BE2C (cell line): ENCODE measurements around the gene ADAMTSL2.

ENCODE experiments used
- DNase-seq: peaks from one replicate; pipeline ENCODE4 v3.0.0-alpha.2; 2020
- H3K27me3 ChIP-seq: fragments of 250-450 bp; sonication (Bioruptor Pico); 2 replicates; pipeline ENCODE4 v1.5.1; 2020; ENCODE audit warnings: mild to moderate bottlenecking
- H3K36me3 ChIP-seq: fragments of 250-450 bp; sonication (Bioruptor Pico); 2 replicates; pipeline ENCODE4 v1.5.1; 2020; ENCODE audit warnings: mild to moderate bottlenecking
- H3K4me1 ChIP-seq: fragments of 250-450 bp; sonication (Bioruptor Pico); 2 replicates; pipeline ENCODE4 v1.5.1; 2020
- H3K4me3 ChIP-seq: 2 replicates; pipeline ENCODE4 v1.5.1; 2011; ENCODE audit warnings: low read depth, low read length
- H3K9me3 ChIP-seq: fragments of 250-450 bp; sonication (Bioruptor Pico); 2 replicates; pipeline ENCODE4 v1.5.1; 2020
- TF ChIP-seq, protein P1 (sequence below): IDR thresholded peaks from 2 replicates; pipeline ENCODE4 v1.5.1; 2012; ENCODE audit warnings: mild to moderate bottlenecking, low read depth, low read length

The ADAMTSL2 gene

DNA sequence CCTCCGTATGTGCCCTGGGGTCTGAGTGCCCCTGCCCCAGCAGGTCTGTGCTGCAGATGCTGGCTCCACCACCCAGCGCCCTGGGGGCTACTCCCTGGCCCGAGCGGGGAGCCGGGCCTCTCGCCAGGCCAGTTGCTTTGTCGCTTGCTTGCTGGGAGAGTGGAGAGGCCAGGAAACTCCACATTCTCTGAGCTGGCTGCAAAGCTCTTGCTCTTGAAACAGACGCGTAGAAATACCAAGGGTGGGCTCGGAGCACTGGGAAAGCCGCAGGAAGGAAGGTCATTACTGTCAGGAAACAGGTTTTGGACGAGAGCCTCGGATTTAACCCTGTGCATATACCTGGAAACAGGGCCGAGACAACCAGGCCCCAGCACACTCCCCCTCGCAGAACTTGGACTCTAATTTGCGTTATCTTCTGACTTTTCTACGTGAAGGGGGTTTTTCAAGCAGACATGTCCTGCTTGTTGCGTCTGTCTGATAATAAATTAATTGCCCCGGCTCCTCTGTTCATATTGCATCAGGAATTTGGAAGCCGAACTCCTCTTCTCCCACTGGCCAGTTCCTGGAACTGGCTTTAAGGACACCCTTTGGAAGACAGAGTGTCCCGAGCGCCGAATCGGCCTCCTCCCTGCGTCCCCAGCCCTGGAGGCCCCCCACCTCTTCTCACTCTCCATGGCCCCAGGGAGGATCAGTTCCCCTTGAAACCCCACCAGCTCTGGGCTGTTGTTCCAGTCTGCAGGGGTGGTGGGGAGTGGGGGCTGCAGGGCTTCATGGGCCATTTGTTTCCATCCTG lies 11.2 kb downstream of the ADAMTSL2 start:
- TF ChIP-seq, protein P1, sequence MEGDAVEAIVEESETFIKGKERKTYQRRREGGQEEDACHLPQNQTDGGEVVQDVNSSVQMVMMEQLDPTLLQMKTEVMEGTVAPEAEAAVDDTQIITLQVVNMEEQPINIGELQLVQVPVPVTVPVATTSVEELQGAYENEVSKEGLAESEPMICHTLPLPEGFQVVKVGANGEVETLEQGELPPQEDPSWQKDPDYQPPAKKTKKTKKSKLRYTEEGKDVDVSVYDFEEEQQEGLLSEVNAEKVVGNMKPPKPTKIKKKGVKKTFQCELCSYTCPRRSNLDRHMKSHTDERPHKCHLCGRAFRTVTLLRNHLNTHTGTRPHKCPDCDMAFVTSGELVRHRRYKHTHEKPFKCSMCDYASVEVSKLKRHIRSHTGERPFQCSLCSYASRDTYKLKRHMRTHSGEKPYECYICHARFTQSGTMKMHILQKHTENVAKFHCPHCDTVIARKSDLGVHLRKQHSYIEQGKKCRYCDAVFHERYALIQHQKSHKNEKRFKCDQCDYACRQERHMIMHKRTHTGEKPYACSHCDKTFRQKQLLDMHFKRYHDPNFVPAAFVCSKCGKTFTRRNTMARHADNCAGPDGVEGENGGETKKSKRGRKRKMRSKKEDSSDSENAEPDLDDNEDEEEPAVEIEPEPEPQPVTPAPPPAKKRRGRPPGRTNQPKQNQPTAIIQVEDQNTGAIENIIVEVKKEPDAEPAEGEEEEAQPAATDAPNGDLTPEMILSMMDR: no peak
- Histone ChIP-seq H3K4me3 (no peak overlapping the region), H3K27me3 (no peaks in the 10 kb centered on the region), H3K9me3 (no peaks in the 10 kb centered on the region), H3K4me1 (peaks cover 23% of the 10 kb centered on the region), H3K36me3 (peaks cover 6% of the 10 kb centered on the region; the same call in 1 of the 2 replicates)
- DNase-seq: peak; percentile 50

DNA sequence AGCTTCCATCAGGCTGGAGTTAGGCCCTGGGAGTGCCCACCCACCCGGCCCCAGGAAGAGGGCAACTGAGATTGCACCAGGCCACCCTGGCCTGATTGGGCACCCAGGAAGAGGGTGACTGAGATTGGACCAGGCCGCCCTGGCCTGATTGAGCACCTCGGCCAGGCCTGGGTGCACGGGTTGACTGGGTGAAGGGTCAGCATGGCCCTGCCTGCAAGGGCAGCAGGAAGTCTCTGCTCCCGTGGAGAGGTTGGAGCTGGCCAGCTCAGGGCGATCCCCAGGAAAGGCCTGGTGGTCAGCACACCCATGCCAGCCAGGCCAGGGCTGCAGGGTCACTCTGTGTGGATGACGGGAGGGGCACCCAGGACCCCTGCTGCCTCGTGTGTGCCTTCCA lies 11.8 kb downstream of the ADAMTSL2 start:
- Histone ChIP-seq H3K9me3 (no peaks in the 10 kb centered on the region), H3K4me1 (peaks cover 23% of the 10 kb centered on the region), H3K27me3 (no peaks in the 10 kb centered on the region), H3K36me3 (peaks cover 6% of the 10 kb centered on the region; the same call in 1 of the 2 replicates), H3K4me3 (no peak overlapping the region)
- no peak for DNase-seq
- TF ChIP-seq, protein P1: no peak

DNA sequence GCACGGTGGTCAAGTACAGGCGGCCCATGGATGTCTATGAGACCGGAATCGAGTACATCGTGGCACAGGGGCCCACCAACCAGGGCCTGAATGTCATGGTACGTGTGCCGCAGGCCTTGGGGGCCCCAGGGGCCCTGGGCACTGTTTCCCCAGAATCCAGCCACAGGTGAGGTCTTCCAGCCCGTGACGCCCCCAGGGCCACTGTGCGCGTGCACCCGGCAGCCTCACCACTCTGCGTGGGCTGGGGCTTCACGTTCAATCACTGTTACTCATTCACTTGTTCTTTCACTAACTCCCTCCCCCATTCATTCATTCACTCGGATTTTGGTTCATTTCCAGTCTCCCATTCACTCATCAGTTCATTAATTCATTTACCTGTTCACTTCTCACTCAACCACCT lies 12.6 kb downstream of the ADAMTSL2 start:
- TF ChIP-seq, protein P1: no peak
- Histone ChIP-seq H3K4me1 (peaks cover 23% of the 10 kb centered on the region), H3K36me3 (peaks cover 6% of the 10 kb centered on the region; the same call in 1 of the 2 replicates), H3K9me3 (no peaks in the 10 kb centered on the region), H3K27me3 (no peaks in the 10 kb centered on the region), H3K4me3 (no peak overlapping the region)
- no peak for DNase-seq

DNA sequence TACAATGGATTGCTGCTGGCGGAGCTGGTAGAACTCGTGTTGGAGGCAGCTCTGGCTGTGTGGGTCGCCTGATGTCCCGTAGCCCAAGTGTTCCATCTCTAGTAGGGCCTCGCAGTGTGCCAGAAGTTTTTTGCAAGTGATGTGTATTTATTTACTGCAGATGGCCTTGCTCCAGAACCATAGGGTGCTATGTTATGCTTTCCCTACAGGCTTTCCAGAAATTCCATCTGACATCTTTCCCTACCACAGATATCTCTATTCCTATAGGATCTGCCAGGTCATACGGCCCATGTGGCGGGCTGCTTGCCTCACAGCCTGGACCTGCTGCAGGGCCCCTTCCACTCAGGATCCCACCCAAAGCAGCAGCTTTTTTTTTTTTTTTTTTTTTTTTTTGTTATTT lies 16.9 kb downstream of the ADAMTSL2 start:
- Histone ChIP-seq H3K4me3 (no peak overlapping the region), H3K9me3 (no peaks in the 10 kb centered on the region), H3K36me3 (peaks cover 17% of the 10 kb centered on the region), H3K4me1 (peaks cover under 1% of the 10 kb centered on the region), H3K27me3 (no peaks in the 10 kb centered on the region)
- TF ChIP-seq, protein P1: no peak
- DNase-seq: no peak

DNA sequence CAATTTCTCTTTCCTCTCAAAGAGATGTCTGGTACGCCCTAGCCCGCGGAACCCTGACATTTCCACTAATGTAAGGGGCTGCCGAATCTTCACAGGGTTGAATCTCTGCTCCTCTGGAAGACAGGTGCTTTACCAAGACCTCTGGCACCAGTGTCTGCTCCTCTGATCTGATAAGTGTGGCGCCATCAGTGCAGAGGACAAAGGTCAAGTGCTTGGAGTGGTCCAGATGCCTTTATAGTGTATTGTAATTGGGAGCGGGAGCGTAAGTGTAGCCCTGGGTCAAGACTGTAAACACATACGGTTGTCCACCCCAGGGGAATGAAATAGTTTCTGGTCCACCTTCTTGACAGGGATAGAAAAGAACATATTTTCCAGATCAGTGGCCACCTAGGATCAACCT lies 17.7 kb downstream of the ADAMTSL2 start:
- H3K36me3 ChIP-seq: peaks cover 15% of the 10 kb centered on the region
- DNase-seq: no peak
- H3K27me3 ChIP-seq: no peaks in the 10 kb centered on the region
- H3K4me1 ChIP-seq: peaks cover 8% of the 10 kb centered on the region
- no peak overlapping the region for H3K4me3 ChIP-seq
- H3K9me3 ChIP-seq: no peaks in the 10 kb centered on the region
- TF ChIP-seq, protein P1: no peak

DNA sequence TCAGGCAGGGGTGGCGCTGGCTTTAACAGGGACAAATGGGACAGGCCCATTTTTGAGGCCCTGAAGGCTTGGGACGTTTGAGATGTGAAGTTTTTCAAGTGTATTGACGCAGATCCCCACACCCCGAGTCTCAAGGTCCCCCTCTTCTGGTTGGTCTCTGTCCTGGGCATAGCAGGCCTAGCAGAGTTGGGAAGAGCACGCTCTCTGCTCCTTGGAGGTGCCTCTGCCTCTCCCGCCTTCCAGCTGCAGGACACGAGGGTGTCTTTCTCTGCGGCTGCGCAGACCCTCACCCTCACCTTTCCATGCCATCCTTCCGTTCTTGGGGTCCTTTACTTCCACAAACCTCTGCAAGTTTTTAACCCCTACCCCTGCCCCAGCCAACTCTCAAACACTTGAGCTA lies 18.6 kb downstream of the ADAMTSL2 start:
- H3K4me3 ChIP-seq: no peak overlapping the region
- H3K9me3 ChIP-seq: no peaks in the 10 kb centered on the region
- peaks cover 15% of the 10 kb centered on the region for H3K36me3 ChIP-seq
- DNase-seq: no peak
- H3K4me1 ChIP-seq: peaks cover 17% of the 10 kb centered on the region
- H3K27me3 ChIP-seq: no peaks in the 10 kb centered on the region
- TF ChIP-seq, protein P1: no peak
